GM18867 (cell line): Measurements from ENCODE around the gene ELAVL2.

Experiments
- ATAC-seq: cut with Tn5 transposase; IDR thresholded peaks from one replicate; pipeline ENCODE4 v1.9.1; 2021; ENCODE audit warnings: mild to moderate bottlenecking, moderate library complexity; ENCODE audit not compliant: unreplicated experiment

The ELAVL2 gene

GRCh38 chr9:23669776-23670175 lies 156.3 kb downstream of the ELAVL2 start:
- ATAC-seq = no peak

- no peak for ATAC-seq
Observed at GRCh38 chr9:23665635-23666034, 160.4 kb downstream of the ELAVL2 start.

GRCh38 chr9:23665051-23665450 lies 161.0 kb downstream of the ELAVL2 start:
- no peak for ATAC-seq

GRCh38 chr9:23663946-23664345 lies 162.1 kb downstream of the ELAVL2 start:
- ATAC-seq = no peak

GRCh38 chr9:23663536-23663935 lies 162.5 kb downstream of the ELAVL2 start:
- no peak for ATAC-seq

- ATAC-seq = no peak
Observed at GRCh38 chr9:23663125-23663524, 162.9 kb downstream of the ELAVL2 start.

- no peak for ATAC-seq
Observed at GRCh38 chr9:23662320-23662719, 163.7 kb downstream of the ELAVL2 start.

GRCh38 chr9:23659346-23660006 lies 166.6 kb downstream of the ELAVL2 start:
- no peak for ATAC-seq

- no peak for ATAC-seq
Observed at GRCh38 chr9:23658376-23659258, 167.4 kb downstream of the ELAVL2 start.

GRCh38 chr9:23651051-23651450 lies 175.0 kb downstream of the ELAVL2 start:
- ATAC-seq = no peak

GRCh38 chr9:23648651-23649050 lies 177.4 kb downstream of the ELAVL2 start:
- no peak for ATAC-seq

- no peak for ATAC-seq
Observed at GRCh38 chr9:23644896-23645295, 181.1 kb downstream of the ELAVL2 start.

GRCh38 chr9:23644326-23644725 lies 181.7 kb downstream of the ELAVL2 start:
- ATAC-seq = no peak

GRCh38 chr9:23643656-23644258 lies 182.3 kb downstream of the ELAVL2 start:
- ATAC-seq = no peak
